ENCODE results near the gene DACT3. TPM values are rescaled to one million over a fixed set of nuclear protein-coding genes. Genes with fewer than 3 reads are reported as not detected.

DACT3 gene
- total RNA-seq, 3 donors from 2014 or later = 1.9 to 60.9 (median 3.4) TPM

- ATAC-seq (no peak), DNase-seq (peak in 1 of 3 donors; percentile 18)
- Histone ChIP-seq H3K4me3 (no peak overlapping the region), H3K4me1 (ENCODE audit: low read depth) (peaks cover 5% of the 10 kb centered on the region), H3K9me3 (no peaks in the 10 kb centered on the region), H3K36me3 (ENCODE audit: low read depth) (peaks cover 15% of the 10 kb centered on the region)
- intact Hi-C loops (cut with DNase I, micrococcal nuclease) = no loop called here
- TF ChIP-seq CTCF (IDR thresholded peaks at IDR 0.05) = no peak
These were observed 52.2 kb downstream of the DACT3 start for GRCh38 chr19:46608581-46609345.

- ATAC-seq = no peak
- no peak overlapping the region for H3K4me3 ChIP-seq
- intact Hi-C loops (cut with DNase I, micrococcal nuclease) = no loop called here
- no peaks in the 10 kb centered on the region for H3K9me3 ChIP-seq
- TF ChIP-seq CTCF (IDR thresholded peaks at IDR 0.05) = no peak
- H3K4me1 ChIP-seq (ENCODE audit: low read depth) = peaks cover 11% of the 10 kb centered on the region
- H3K36me3 ChIP-seq (ENCODE audit: low read depth) = peaks cover 15% of the 10 kb centered on the region
- DNase-seq = peak in 1 of 3 donors; percentile 17
These were observed 52.8 kb downstream of the DACT3 start for GRCh38 chr19:46608178-46608577.

- H3K36me3 ChIP-seq (ENCODE audit: low read depth) = peaks cover 18% of the 10 kb centered on the region
- ATAC-seq (no peak), DNase-seq (peak in 1 of 3 donors; percentile 20)
- no peaks in the 10 kb centered on the region for H3K9me3 ChIP-seq
- H3K4me1 ChIP-seq (ENCODE audit: low read depth) = peaks cover 16% of the 10 kb centered on the region
- no peak for TF ChIP-seq CTCF (IDR thresholded peaks at IDR 0.05)
- intact Hi-C loops (cut with DNase I, micrococcal nuclease) = no loop called here
- no peak overlapping the region for H3K4me3 ChIP-seq
These were observed 53.5 kb downstream of the DACT3 start for GRCh38 chr19:46607448-46607841.

- Histone ChIP-seq H3K4me3 (no peak overlapping the region), H3K9me3 (no peaks in the 10 kb centered on the region), H3K36me3 (ENCODE audit: low read depth) (peaks cover 18% of the 10 kb centered on the region), H3K4me1 (ENCODE audit: low read depth) (peaks cover 18% of the 10 kb centered on the region)
- ATAC-seq = no peak
- intact Hi-C loops (cut with DNase I, micrococcal nuclease) = no loop called here
- TF ChIP-seq CTCF (IDR thresholded peaks at IDR 0.05) = no peak
- DNase-seq = peak in 1 of 3 donors; percentile 9
These were observed 54.1 kb downstream of the DACT3 start for GRCh38 chr19:46606681-46607447.

- Histone ChIP-seq H3K36me3 (ENCODE audit: low read depth) (peaks cover 18% of the 10 kb centered on the region), H3K9me3 (no peaks in the 10 kb centered on the region), H3K4me1 (ENCODE audit: low read depth) (peaks cover 18% of the 10 kb centered on the region), H3K4me3 (no peak overlapping the region)
- DNase-seq (no peak), ATAC-seq (no peak)
- no peak for TF ChIP-seq CTCF (IDR thresholded peaks at IDR 0.05)
- intact Hi-C loops (cut with DNase I, micrococcal nuclease) = no loop called here
These were observed 55.0 kb downstream of the DACT3 start for GRCh38 chr19:46606019-46606418.
